Stimulated activated CD8-positive, alpha-beta memory T cell treated with anti-CD3 and anti-CD28 coated beads, Interleukin-15, amount 100 ng/mL, for 24 hours (primary cell): ENCODE measurements around the gene BARHL1.

ENCODE experiments used
- DNase-seq: peaks from one replicate; pipeline ENCODE4 v3.0.0-alpha.2; 2020; ENCODE audit warnings: low read depth

BARHL1 gene

GRCh38 chr9:132615774-132616173, 33.4 kb downstream of the BARHL1 start:
- no peak for DNase-seq

- DNase-seq = no peak
Observed at GRCh38 chr9:132616725-132617124, 34.3 kb downstream of the BARHL1 start.

GRCh38 chr9:132622159-132622558, 39.8 kb downstream of the BARHL1 start:
- no peak for DNase-seq

DNA sequence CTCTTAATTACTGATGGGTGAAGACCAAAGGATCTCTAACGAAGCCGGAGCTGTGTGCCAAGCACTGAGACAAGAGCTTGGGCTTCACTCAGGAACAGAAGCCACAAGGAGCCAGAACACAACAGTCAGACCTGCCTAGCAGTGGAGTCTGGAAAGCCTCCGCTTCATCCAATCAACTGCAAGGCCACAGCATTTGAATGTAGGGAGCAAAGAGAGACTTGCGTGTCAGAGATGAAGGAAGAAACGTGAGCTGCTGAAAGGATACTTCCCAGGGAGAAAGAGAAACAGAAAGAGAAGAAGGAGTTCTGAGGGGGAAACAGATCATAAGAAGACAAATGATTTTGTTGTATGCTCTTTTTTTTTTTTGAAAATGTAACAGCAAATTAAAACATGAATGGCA, 43.9 kb downstream of the BARHL1 start:
- no peak for DNase-seq

DNA sequence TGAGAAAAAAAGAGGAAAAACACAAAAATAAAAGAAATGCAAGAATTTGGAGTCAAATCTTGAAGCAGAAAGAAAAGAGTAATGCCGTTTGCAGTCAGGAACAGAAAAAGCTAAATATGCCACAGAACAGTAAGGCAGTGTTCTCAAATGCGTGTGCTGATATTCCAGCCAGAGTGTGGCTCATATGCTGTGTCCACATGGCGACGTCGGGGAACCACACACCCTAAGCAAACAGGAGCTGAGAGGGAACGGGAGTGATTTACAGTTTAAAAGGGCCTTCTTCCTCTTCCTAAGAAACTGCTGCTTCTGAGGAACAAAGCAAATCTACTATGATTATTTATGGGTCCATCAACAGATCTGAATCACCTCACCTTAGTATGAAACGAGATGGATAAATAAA, 44.7 kb downstream of the BARHL1 start:
- no peak for DNase-seq

- DNase-seq = no peak
Observed at GRCh38 chr9:132627594-132627993, 45.2 kb downstream of the BARHL1 start.

GRCh38 chr9:132628746-132629145, 46.3 kb downstream of the BARHL1 start:
- DNase-seq = no peak

DNA sequence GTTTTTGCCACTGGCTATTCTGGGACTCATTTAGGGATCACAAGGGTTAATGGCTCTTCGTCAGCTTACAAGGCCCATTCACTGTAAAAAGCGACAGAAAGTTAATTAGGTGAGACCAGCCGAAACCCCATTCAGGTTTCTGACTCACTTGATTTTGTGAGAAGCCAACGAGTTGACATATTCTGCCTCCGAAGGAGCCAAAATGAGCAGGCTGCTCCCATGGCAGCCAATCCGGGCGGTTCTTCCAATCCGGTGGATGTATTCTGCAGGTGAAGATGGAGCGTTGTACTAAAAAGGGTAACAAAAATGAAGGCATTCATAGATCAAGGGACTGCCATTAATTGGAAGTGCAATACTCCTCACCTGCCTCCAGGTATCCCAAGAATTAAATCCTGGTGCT, 47.7 kb downstream of the BARHL1 start:
- no peak for DNase-seq

DNA sequence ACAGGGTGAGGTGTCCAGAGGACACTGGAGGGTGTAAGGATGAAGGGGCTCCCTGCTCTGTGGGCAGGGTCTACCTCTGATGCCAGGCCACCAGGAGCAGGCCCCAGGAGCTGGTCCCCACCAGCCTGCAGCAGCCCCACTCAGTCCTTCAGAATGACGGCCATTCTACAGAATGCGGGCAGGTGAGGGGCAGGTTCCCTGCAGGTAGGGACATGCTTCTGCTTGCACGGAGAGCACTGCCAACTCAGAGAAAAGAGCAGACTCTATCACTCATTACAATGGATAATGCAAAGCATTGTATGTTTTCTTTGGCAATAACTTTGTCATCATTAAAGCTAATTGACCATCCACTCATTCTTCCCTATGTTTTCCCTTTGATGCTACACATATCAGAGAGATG, 48.4 kb downstream of the BARHL1 start:
- no peak for DNase-seq

DNA sequence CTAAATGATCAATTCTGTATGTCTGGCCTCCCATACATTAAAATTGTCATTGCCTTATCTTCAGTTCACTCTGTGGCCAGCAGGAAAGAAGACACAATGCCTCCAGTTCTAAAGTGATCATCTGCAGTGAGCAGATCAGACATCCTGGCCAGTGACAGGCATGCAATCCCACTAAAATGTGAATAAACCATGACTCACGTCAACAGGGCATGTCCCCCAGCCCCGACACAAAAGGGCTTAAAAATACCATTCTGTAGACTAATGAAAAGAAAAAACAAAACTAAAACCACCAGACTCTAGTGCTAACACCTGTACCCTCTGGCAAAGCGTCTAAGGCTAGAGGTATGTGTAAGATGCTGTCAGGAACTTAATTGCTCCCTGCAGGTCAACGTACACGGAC, 48.9 kb downstream of the BARHL1 start:
- DNase-seq = no peak

DNA sequence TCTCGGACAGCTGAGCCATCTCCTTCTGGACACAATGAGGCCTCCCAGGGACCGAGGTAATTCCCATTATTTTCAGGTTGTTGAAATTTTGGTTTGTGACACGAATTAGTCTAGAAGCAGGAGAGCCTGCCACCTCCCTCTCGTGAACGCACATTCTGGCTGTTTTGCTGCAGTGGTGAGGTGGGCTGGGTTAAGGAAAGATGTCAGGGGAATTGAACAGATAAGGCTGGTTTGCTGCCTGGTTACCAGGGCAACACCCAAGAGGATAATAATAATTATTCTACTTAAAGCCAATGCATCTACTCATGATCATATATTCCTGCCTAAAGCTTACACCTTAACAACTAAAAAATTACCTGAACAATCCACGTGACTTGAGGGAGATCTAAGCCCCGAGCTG, 49.3 kb downstream of the BARHL1 start:
- DNase-seq = no peak

GRCh38 chr9:132632413-132633129, 50.2 kb downstream of the BARHL1 start:
- DNase-seq = no peak

DNA sequence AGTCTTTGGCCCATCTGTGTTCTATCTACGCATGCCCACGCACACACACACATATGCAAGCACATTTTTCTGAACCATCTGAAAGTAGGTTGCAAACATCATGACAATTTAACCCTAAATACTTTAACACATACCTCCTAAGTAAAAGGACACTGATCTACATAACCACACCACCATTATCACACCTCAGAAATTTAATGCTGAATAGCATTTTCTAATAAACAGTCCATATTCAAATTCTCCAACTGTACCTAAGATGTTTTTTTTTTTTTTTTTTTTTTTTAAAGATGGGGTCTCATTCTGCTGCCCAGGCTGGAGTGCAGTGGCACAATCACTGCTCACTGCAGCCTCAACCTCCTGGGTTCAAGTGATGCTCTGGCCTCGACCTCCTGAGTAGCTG, 51.9 kb downstream of the BARHL1 start:
- DNase-seq = no peak

DNA sequence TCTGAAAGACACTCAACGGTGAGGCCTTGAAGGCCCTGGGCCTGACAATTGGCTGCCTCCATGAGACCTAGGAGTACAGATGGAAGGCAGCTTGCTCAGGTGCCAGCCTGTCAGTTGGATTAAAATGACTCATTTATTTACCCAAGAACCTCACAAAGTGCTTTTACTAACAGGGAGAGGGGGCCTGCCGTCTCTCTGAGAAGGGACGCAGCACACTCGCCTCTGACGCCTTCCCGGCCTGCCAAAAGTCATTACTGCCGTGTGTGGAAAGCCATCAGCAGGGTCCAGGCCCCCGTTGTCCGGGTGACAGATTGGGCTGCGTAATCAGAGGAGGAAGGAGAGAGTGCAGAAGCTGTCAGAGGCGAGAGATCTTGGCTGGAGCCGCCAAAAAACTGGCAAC, 54.9 kb downstream of the BARHL1 start:
- DNase-seq = no peak

DNA sequence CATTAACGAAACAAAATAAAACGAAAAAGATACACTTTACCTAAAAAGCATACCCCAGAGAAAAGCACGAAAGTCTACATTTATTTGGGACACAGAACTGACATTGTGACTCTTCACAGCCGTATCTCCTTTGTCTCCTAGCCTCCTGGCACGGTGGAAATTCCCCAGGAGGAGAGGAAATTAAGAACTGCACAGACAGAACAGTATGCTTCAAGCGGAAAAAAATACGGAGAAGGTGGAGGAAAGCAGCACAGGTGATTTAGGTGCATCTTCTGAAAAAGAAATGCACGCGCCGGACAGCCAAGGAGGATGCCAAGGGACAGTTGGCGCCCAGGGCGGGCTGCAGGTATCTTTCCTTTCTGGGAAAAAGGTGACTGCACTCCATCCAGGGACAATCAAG, 55.4 kb downstream of the BARHL1 start:
- DNase-seq = no peak

DNA sequence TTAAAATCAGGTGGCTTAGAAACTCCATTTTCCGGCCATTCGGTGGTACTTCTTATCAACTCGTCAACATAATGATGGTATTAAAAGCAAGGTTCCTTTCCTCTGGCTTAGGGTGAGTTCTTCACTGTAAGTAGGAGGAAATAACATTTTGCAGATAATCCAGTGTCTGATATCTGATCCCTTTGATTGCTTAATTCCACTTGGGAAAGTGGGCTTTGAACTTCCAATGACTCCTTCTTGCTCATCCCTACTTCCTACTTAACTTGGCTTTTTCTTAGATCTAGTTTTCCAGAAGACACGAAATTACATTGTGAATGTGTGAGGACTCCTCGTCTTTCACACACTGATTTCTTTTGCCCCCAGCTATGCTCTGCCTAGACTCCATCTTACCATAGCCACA, 55.8 kb downstream of the BARHL1 start:
- DNase-seq = no peak

DNA sequence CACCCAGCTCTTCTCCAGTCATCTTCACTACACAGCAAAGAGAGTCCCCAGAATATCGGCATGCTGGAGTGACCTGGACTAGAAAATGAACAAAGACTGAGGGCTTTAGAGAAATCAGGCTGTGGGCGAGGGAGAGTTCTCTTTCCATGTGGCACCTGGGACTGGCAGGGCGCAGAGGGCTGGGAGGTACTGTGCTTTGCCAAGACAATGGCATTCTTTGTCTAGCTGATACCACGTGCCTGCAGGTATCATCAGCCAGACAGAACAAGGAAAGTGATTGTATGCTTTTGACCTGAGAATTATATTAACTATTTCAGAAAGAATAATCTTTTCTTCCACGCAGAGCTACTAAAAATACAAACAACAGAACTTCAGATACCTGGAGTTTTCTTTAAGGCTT, 56.9 kb downstream of the BARHL1 start:
- DNase-seq = no peak
